ENCODE data around the gene THSD4. TPM values are rescaled to one million over a fixed set of nuclear protein-coding genes. Genes with fewer than 3 reads are reported as not detected.
"Not testable (repeated sequence)": the region's sequence is repeated elsewhere in the genome, so short reads cannot be mapped to it uniquely, and the experiment has no call there.

Gene THSD4
- total RNA-seq, 2 experiments from 2014 or later = not detected

GRCh38 chr15:71391421-71392088, 276.3 kb downstream of the THSD4 start:
- ChIA-PET POLR2A (no interaction called here), CTCF (interaction anchor here (0.5 kb wide), 1 partner anchor 68 kb away, joined by 3 read pairs; no protein-coding TSS in a partner anchor)

GRCh38 chr15:71392861-71393283, 277.6 kb downstream of the THSD4 start:
- ChIA-PET POLR2A (no interaction called here), CTCF (interaction anchor here (1.1 kb wide), 1 partner anchor 9 kb away, joined by 3 read pairs; no protein-coding TSS in a partner anchor)

GRCh38 chr15:71393383-71393782, 278.1 kb downstream of the THSD4 start:
- POLR2A ChIA-PET = no interaction called here
- CTCF ChIA-PET = interaction anchor here (1.1 kb wide), 1 partner anchor 10 kb away, joined by 3 read pairs; no protein-coding TSS in a partner anchor

GRCh38 chr15:71396536-71397125, 281.4 kb downstream of the THSD4 start:
- POLR2A ChIA-PET = no interaction called here
- CTCF ChIA-PET = no interaction called here

- CTCF ChIA-PET = no interaction called here
- POLR2A ChIA-PET = no interaction called here
Observed at GRCh38 chr15:71397377-71397776, 282.1 kb downstream of the THSD4 start.

GRCh38 chr15:71400294-71400693, 285.0 kb downstream of the THSD4 start:
- ChIA-PET CTCF (no interaction called here), POLR2A (no interaction called here)

GRCh38 chr15:71401728-71402127, 286.5 kb downstream of the THSD4 start:
- CTCF ChIA-PET, POLR2A ChIA-PET: not testable (repeated sequence)

- CTCF ChIA-PET = no interaction called here
- POLR2A ChIA-PET = no interaction called here
Observed at GRCh38 chr15:71409541-71409940, 294.3 kb downstream of the THSD4 start.

GRCh38 chr15:71410347-71410746, 295.1 kb downstream of the THSD4 start:
- CTCF ChIA-PET = interaction anchor here (0.6 kb wide), 1 partner anchor 47 kb away, joined by 3 read pairs; no protein-coding TSS in a partner anchor
- POLR2A ChIA-PET = no interaction called here

GRCh38 chr15:71411538-71412482, 296.5 kb downstream of the THSD4 start:
- ChIA-PET CTCF (interaction anchor here (0.6 kb wide), 1 partner anchor 163 kb away, joined by 3 read pairs; no protein-coding TSS in a partner anchor), POLR2A (no interaction called here)

- ChIA-PET POLR2A (no interaction called here), CTCF (no interaction called here)
Observed at GRCh38 chr15:71413419-71413818, 298.1 kb downstream of the THSD4 start.

GRCh38 chr15:71414853-71415252, 299.6 kb downstream of the THSD4 start:
- ChIA-PET POLR2A (no interaction called here), CTCF (no interaction called here)

- POLR2A ChIA-PET = no interaction called here
- CTCF ChIA-PET = no interaction called here
Observed at GRCh38 chr15:71422530-71423259, 307.4 kb downstream of the THSD4 start.

GRCh38 chr15:71424765-71425164, 309.5 kb downstream of the THSD4 start:
- ChIA-PET CTCF (no interaction called here), POLR2A (no interaction called here)

- CTCF ChIA-PET = no interaction called here
- POLR2A ChIA-PET = no interaction called here
Observed at GRCh38 chr15:71425388-71425787, 310.1 kb downstream of the THSD4 start.

- POLR2A ChIA-PET = no interaction called here
- CTCF ChIA-PET = no interaction called here
Observed at GRCh38 chr15:71426792-71427191, 311.5 kb downstream of the THSD4 start.

- ChIA-PET CTCF (no interaction called here), POLR2A (no interaction called here)
Observed at GRCh38 chr15:71430782-71431181, 315.5 kb downstream of the THSD4 start.

- POLR2A ChIA-PET = no interaction called here
- CTCF ChIA-PET = no interaction called here
Observed at GRCh38 chr15:71431343-71432336, 316.4 kb downstream of the THSD4 start.

- CTCF ChIA-PET = no interaction called here
Observed at GRCh38 chr15:71433402-71433801, 318.1 kb downstream of the THSD4 start.

More at GRCh38 chr15:71433402-71433801, 318.1 kb downstream of the THSD4 start:
- POLR2A ChIA-PET = no interaction called here

All from activated CD8-positive, alpha-beta memory T cell treated with anti-CD3 and anti-CD28 coated beads for 36 hours (primary cell).